ENCODE data around the gene RBP4.

- no peak for TF ChIP-seq CEBPB (IDR thresholded peaks at IDR 0.05)
- no peak for TF ChIP-seq REST (IDR thresholded peaks at IDR 0.05; ENCODE audit: low read depth)
- TF ChIP-seq TAF1 (IDR thresholded peaks at IDR 0.05; ENCODE audit: low read depth), result no peak
- TF ChIP-seq FOXM1 (IDR thresholded peaks at IDR 0.05; ENCODE audit: borderline replicate concordance, low read depth), result no peak
- no peak for TF ChIP-seq ZBTB7A (IDR thresholded peaks at IDR 0.05; ENCODE audit: low read depth)
- TF ChIP-seq EGR1 (IDR thresholded peaks at IDR 0.05), result no peak
- TF ChIP-seq RAD21 (IDR thresholded peaks at IDR 0.05; ENCODE audit: low read depth), result no peak
- no peak for TF ChIP-seq CREB1 (IDR thresholded peaks at IDR 0.05; ENCODE audit: low read depth)
- TF ChIP-seq, protein P1, sequence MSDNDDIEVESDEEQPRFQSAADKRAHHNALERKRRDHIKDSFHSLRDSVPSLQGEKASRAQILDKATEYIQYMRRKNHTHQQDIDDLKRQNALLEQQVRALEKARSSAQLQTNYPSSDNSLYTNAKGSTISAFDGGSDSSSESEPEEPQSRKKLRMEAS (IDR thresholded peaks at IDR 0.05), result no peak
These were observed 23.5 kb downstream of the RBP4 start for GRCh38 chr10:93577565-93577964.

All from Ishikawa (cell line).